Neural cell (in vitro differentiated cells): ENCODE measurements around the gene DEGS2.

Experiments used
- CTCF ChIP-seq: fragments of 450-650 bp; IDR thresholded peaks from 2 replicates; pipeline ENCODE4 v1.5.1; 2014; ENCODE audit warnings: antibody characterized with exemption, mild to moderate bottlenecking, moderate library complexity; ENCODE audit not compliant: poor library complexity, severe bottlenecking
- EP300 ChIP-seq: fragments of 450-650 bp; conservative IDR thresholded peaks from 2 replicates; pipeline ENCODE4 v1.6.1; 2014; ENCODE audit warnings: antibody characterized with exemption, mild to moderate bottlenecking, moderate library complexity; ENCODE audit not compliant: poor library complexity, severe bottlenecking
- EZH2 ChIP-seq: fragments of 200-600, 300-800 bp; shearing (Covaris generic), sonication (generic); IDR thresholded peaks from 2 replicates; pipeline ENCODE4 v1.6.1; 2014; ENCODE audit warnings: antibody characterized with exemption, low read length, borderline replicate concordance, mild to moderate bottlenecking; ENCODE audit not compliant: insufficient read depth, poor library complexity, severe bottlenecking
- REST ChIP-seq: IDR thresholded peaks from 2 replicates; pipeline ENCODE4 v1.6.1; 2012; ENCODE audit warnings: borderline replicate concordance
- TAF1 ChIP-seq: IDR thresholded peaks from 2 replicates; pipeline ENCODE4 v1.6.1; 2012; ENCODE audit warnings: low read depth

- TF ChIP-seq CTCF, result no peak
- no peak for TF ChIP-seq EZH2
- no peak for TF ChIP-seq REST
- no peak for TF ChIP-seq TAF1
- no peak for TF ChIP-seq EP300
Observed at GRCh38 chr14:100173353-100173752, 13.9 kb upstream of the DEGS2 start.
